Effector memory CD8-positive, alpha-beta T cell (primary cell): ENCODE data around the gene DEPDC1.

Experiments
- ATAC-seq: fragments of 150-1000 bp; cut with Tn5 transposase; replicated peaks from 2 replicates; pipeline ENCODE4 v1.10.0; 2021; ENCODE audit warnings: mild to moderate bottlenecking, moderate library complexity
- DNase-seq, 3 experiments: peaks; one replicate each; pipeline ENCODE4 v3.0.0; 2021
- H3K27ac Mint-ChIP-seq, 2 donors: one replicate each; pipeline ENCODE4 v1.8.0; 2022; ENCODE audit warnings: mild to moderate bottlenecking in 2 of 2, mixed read lengths in 2 of 2, moderate library complexity in 2 of 2
- H3K27me3 Mint-ChIP-seq, 2 donors: one replicate each; pipeline ENCODE4 v1.8.0; 2022; ENCODE audit warnings: mixed read lengths in 2 of 2
- H3K36me3 Mint-ChIP-seq: one replicate; pipeline ENCODE4 v1.8.0; 2022; ENCODE audit warnings: mild to moderate bottlenecking, moderate library complexity, mixed read lengths; ENCODE audit not compliant: insufficient read depth
- H3K4me1 Mint-ChIP-seq, 2 donors: one replicate each; pipeline ENCODE4 v1.8.0; 2022; ENCODE audit warnings: low read depth in 2 of 2, mixed read lengths in 2 of 2
- H3K4me3 Mint-ChIP-seq, 2 donors: one replicate each; pipeline ENCODE4 v1.8.0; 2022; ENCODE audit warnings: mild to moderate bottlenecking in 2 of 2, mixed read lengths in 2 of 2, moderate library complexity in 2 of 2
- H3K9me3 Mint-ChIP-seq, 2 donors: one replicate each; pipeline ENCODE4 v1.8.0; 2022; ENCODE audit warnings: mixed read lengths in 2 of 2

DEPDC1 gene

DNA sequence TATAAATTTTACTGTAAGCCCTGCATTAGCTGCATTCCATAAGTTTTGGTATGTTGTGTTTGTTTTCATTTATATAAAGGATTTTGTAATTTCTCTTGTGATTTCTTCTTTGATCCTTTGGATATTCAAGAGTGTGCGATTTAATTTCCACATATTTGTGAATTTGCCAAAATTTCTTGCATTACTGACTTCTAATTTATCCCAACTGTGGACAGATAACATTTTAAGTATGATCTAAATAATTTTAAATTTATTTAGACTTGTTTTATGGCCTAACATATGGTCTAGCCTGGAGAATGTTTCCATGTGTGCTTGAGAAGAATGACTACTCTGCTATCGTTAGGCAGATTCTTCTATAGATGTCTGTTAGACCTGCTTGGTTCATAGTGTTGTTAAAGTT, 70.3 kb downstream of the DEPDC1 start:
- Mint-ChIP-seq H3K4me1 (no peaks in the 10 kb centered on the region), H3K9me3 (peaks cover 0 to 3% of the 10 kb centered on the region in 2 donors), H3K27ac (no peak overlapping the region), H3K4me3 (no peak overlapping the region), H3K36me3 (no peaks in the 10 kb centered on the region), H3K27me3 (no peaks in the 10 kb centered on the region)
- DNase-seq (no peak), ATAC-seq (no peak)
